IMR-90 (cell line): Measurements from ENCODE around the gene MCTP1. TPM values are rescaled to one million over a fixed set of nuclear protein-coding genes. Genes with fewer than 3 reads are reported as not detected.

Source experiments
- ATAC-seq: fragments of 200-7000 bp; cut with Tn5 transposase; 2 replicates; pipeline ENCODE4 v1.9.1; 2020; ENCODE audit warnings: low read depth, mild to moderate bottlenecking, moderate library complexity
- BruUV-seq: library from RNA; stranded (reverse); fragments of 400-500 nt; replicated peaks from 2 replicates; lab custom pipeline; 2021; lab: Mats Ljungman, UMichigan
- CTCF ChIA-PET: fragments of 300-600 bp; formaldehyde crosslinking; extraction: SDS; loops from one replicate; lab custom pipeline; 2021; ENCODE audit warnings: antibody characterized with exemption; lab: Yijun Ruan, JAX
- POLR2A ChIA-PET: fragments of 300-600 bp; sonication (Branson Sonifier 250); formaldehyde crosslinking; loops from one replicate; lab custom pipeline; 2022; ENCODE audit warnings: antibody characterized with exemption; ENCODE audit not compliant: unreplicated experiment; lab: Charles Lee
- DNase-seq: peaks from one replicate; pipeline ENCODE4 v3.0.0; 2013
- H2AFZ ChIP-seq: replicated peaks from 2 replicates; pipeline ENCODE3; 2013; ENCODE audit warnings: low read length, mild to moderate bottlenecking; ENCODE audit not compliant: poor library complexity
- H2AK5ac ChIP-seq: 2 replicates; pipeline ENCODE4 v1.6.1; 2013; ENCODE audit warnings: low read depth, low read length, inconsistent platforms
- H2AK9ac ChIP-seq: replicated peaks from 2 replicates; pipeline ENCODE3; 2013; ENCODE audit warnings: mild to moderate bottlenecking, low read depth, low read length, moderate library complexity; ENCODE audit not compliant: poor library complexity
- H2BK120ac ChIP-seq: 2 replicates; pipeline ENCODE4 v1.6.1; 2013; ENCODE audit warnings: low read depth, low read length, inconsistent platforms
- H2BK15ac ChIP-seq: 3 replicates; pipeline ENCODE4 v1.6.1; 2013; ENCODE audit warnings: low read depth, low read length, inconsistent platforms
- H2BK20ac ChIP-seq: 2 replicates; pipeline ENCODE4 v1.6.1; 2013; ENCODE audit warnings: low read depth, mild to moderate bottlenecking, inconsistent platforms, low read length, moderate library complexity
- H2BK5ac ChIP-seq: 2 replicates; pipeline ENCODE4 v1.6.1; 2013; ENCODE audit warnings: mild to moderate bottlenecking, low read depth, low read length, inconsistent platforms; ENCODE audit not compliant: poor library complexity, severe bottlenecking
- H3K14ac ChIP-seq: replicated peaks from 2 replicates; pipeline ENCODE4 v1.6.1; 2013; ENCODE audit warnings: low read depth, low read length, inconsistent platforms
- H3K18ac ChIP-seq: 2 replicates; pipeline ENCODE4 v1.6.1; 2013; ENCODE audit warnings: low read depth, low read length, control low read depth
- H3K23ac ChIP-seq: 2 replicates; pipeline ENCODE4 v1.6.1; 2013; ENCODE audit warnings: low read depth, low read length, inconsistent platforms
- H3K27ac ChIP-seq: 2 replicates; pipeline ENCODE4 v1.5.1; 2013; ENCODE audit warnings: mild to moderate bottlenecking, control low read depth, low read length; ENCODE audit not compliant: insufficient read depth
- H3K27me3 ChIP-seq: 2 replicates; pipeline ENCODE4 v1.6.1; 2013; ENCODE audit warnings: low read length; ENCODE audit not compliant: control insufficient read depth, insufficient read depth
- H3K36me3 ChIP-seq: 2 replicates; pipeline ENCODE4 v1.6.1; 2013; ENCODE audit warnings: low read length, mixed read lengths; ENCODE audit not compliant: control insufficient read depth, insufficient read depth
- H3K4ac ChIP-seq: 2 replicates; pipeline ENCODE4 v1.6.1; 2013; ENCODE audit warnings: low read depth, low read length, inconsistent platforms
- H3K4me1 ChIP-seq: 2 replicates; pipeline ENCODE4 v1.6.1; 2013; ENCODE audit warnings: low read length, mixed read lengths; ENCODE audit not compliant: control insufficient read depth, insufficient read depth
- H3K4me2 ChIP-seq: 2 replicates; pipeline ENCODE4 v1.6.1; 2013; ENCODE audit warnings: low read depth, mild to moderate bottlenecking, control low read depth, low read length, moderate library complexity
- H3K4me3 ChIP-seq: 2 replicates; pipeline ENCODE4 v1.5.1; 2013; ENCODE audit warnings: low read depth, mild to moderate bottlenecking, control low read depth, low read length, moderate library complexity; ENCODE audit not compliant: insufficient read depth
- H3K56ac ChIP-seq: 2 replicates; pipeline ENCODE4 v1.6.1; 2013; ENCODE audit warnings: low read length, inconsistent platforms; ENCODE audit not compliant: insufficient read depth; ENCODE audit errors: extremely low read depth
- H3K79me1 ChIP-seq, 2 experiments: 2 replicates each; pipeline ENCODE4 v1.6.1; 2013; ENCODE audit warnings: low read length in 2 of 2, inconsistent platforms in 1 of 2, low read depth in 1 of 2
- H3K9ac ChIP-seq: 2 replicates; pipeline ENCODE4 v1.6.1; 2013; ENCODE audit warnings: low read depth, low read length, control low read depth
- H3K9me1 ChIP-seq: 2 replicates; pipeline ENCODE4 v1.6.1; 2013; ENCODE audit warnings: low read length, inconsistent platforms; ENCODE audit not compliant: insufficient read depth
- H3K9me3 ChIP-seq: 2 replicates; pipeline ENCODE4 v1.6.1; 2013; ENCODE audit warnings: low read length; ENCODE audit not compliant: control insufficient read depth, insufficient read depth
- H4K20me1 ChIP-seq: 2 replicates; pipeline ENCODE4 v1.6.1; 2013; ENCODE audit warnings: low read length, inconsistent platforms; ENCODE audit not compliant: insufficient read depth
- H4K5ac ChIP-seq: 2 replicates; pipeline ENCODE4 v1.6.1; 2013; ENCODE audit warnings: mild to moderate bottlenecking, low read depth, low read length, control low read depth
- H4K8ac ChIP-seq, 2 experiments: 2 replicates each; pipeline ENCODE4 v1.6.1; 2013; ENCODE audit warnings: low read depth in 2 of 2, low read length in 2 of 2, control low read depth in 1 of 2, inconsistent platforms in 1 of 2
- H4K91ac ChIP-seq: 2 replicates; pipeline ENCODE4 v1.6.1; 2013; ENCODE audit warnings: low read depth, low read length, inconsistent platforms; ENCODE audit not compliant: insufficient read depth
- CTCF ChIP-seq: conservative IDR thresholded peaks from 2 replicates; pipeline ENCODE4 v1.5.1; 2012; ENCODE audit warnings: mild to moderate bottlenecking, low read depth, low read length, improper control_type of control experiment
- FOS ChIP-seq: fragments of 150-350 bp; IDR thresholded peaks from 2 replicates; pipeline ENCODE4 v1.6.1; 2016; ENCODE audit warnings: low read depth, low read length
- MAFK ChIP-seq: IDR thresholded peaks from 2 replicates; pipeline ENCODE4 v1.6.1; 2012; ENCODE audit warnings: low read depth, low read length, improper control_type of control experiment
- POLR2A ChIP-seq: IDR thresholded peaks from 2 replicates; pipeline ENCODE4 v1.6.1; 2012; ENCODE audit warnings: mild to moderate bottlenecking, low read depth, low read length
- RCOR1 ChIP-seq: IDR thresholded peaks from 2 replicates; pipeline ENCODE4 v1.6.1; 2012; ENCODE audit warnings: mild to moderate bottlenecking, low read length, improper control_type of control experiment; ENCODE audit not compliant: insufficient replicate concordance
- SMC3 ChIP-seq: fragments of 150-350 bp; IDR thresholded peaks from 2 replicates; pipeline ENCODE4 v1.6.1; 2016; ENCODE audit warnings: low read depth, mild to moderate bottlenecking, antibody characterized with exemption, low read length, moderate library complexity
- WGBS, 2 experiments: methylation state at CpG; one replicate each; pipeline versions ENCODE4 v1.1.5 to v1.1.7; 2013; ENCODE audit warnings: missing lambda C conversion rate in 2 of 2; ENCODE audit not compliant: insufficient read length in 1 of 2; ENCODE audit errors: extremely low coverage in 2 of 2; 5-methylcytosine and 5-hydroxymethylcytosine counted together
- dilution Hi-C: fragments of 300-500 bp; cut with HindIII; formaldehyde crosslinking; loops from one replicate; pipeline ENCODE4 v1.14.3; 2018; ENCODE audit warnings: low sequenced_read_pairs; ENCODE audit not compliant: unreplicated experiment
- in situ Hi-C: fragments of 300-500 bp; cut with MboI; formaldehyde crosslinking; loops from 3 replicates; pipeline ENCODE4 v1.14.3; 2019; ENCODE audit warnings: low sequenced_read_pairs, inconsistent platforms, mixed read lengths
- intact Hi-C: fragments of 100-400 bp; cut with micrococcal nuclease; formaldehyde crosslinking; loops from 2 replicates; pipeline ENCODE4 v1.10.0; 2022
- polyA plus RNA-seq, 3 experiments: library from polyadenylated mRNA; depleted of rRNA; stranded (reverse); fragments of >200 nt; gene quantifications; 2 replicates each; pipeline ENCODE4 v1.2.3, GENCODE V29; 2012; ENCODE audit warnings: low replicate concordance in 1 of 3
- total RNA-seq: library from RNA; depleted of rRNA; stranded (reverse); fragments of >200 nt; gene quantifications from 2 replicates; pipeline ENCODE4 v1.2.3, GENCODE V29; 2012

Gene MCTP1
- total and polyA plus RNA-seq, 2 of the 4 experiments (the other 2 are of a cell fraction), result 0.21 TPM; not detected in 1

- Histone ChIP-seq H4K5ac (no peak overlapping the region), H3K27ac (no peak overlapping the region), H3K4ac (no peak overlapping the region), H4K20me1 (no peaks in the 10 kb centered on the region), H3K18ac (no peak overlapping the region), H3K14ac (no peak overlapping the region), H4K91ac (no peak overlapping the region), H3K9ac (no peak overlapping the region), H3K56ac (no peak overlapping the region), H2AK9ac (no peak overlapping the region), H2BK20ac (no peak overlapping the region), H3K9me1 (no peaks in the 10 kb centered on the region), H3K9me3 (no peaks in the 10 kb centered on the region), H2BK5ac (no peak overlapping the region), H3K4me3 (no peak overlapping the region), H3K27me3 (no peaks in the 10 kb centered on the region), H2BK120ac (no peak overlapping the region), H2AFZ (no peak overlapping the region), H3K23ac (no peak overlapping the region), H3K36me3 (no peaks in the 10 kb centered on the region), H4K8ac (no peak overlapping the region), H2BK15ac (no peak overlapping the region), H3K79me1 (no peaks in the 10 kb centered on the region), H2AK5ac (no peak overlapping the region), H3K4me2 (no peak overlapping the region), H3K4me1 (no peaks in the 10 kb centered on the region)
- DNase-seq, result no peak
- intact Hi-C loops, result no loop called here
- ChIA-PET CTCF (interaction anchor here (0.6 kb wide), 1 partner anchor 39 kb away, joined by 3 read pairs; no protein-coding TSS in a partner anchor), POLR2A (no interaction called here)
- WGBS, 2 experiments, result no CpG with 5 or more reads among the region's 2 CpGs
- TF ChIP-seq RCOR1, result no peak
- TF ChIP-seq MAFK, result no peak
- no peak for TF ChIP-seq POLR2A
- TF ChIP-seq SMC3, result no peak
- TF ChIP-seq CTCF, result no peak
- TF ChIP-seq FOS, result no peak
- dilution Hi-C loops, result no loop called here
- in situ Hi-C loops, result no loop called here
- ATAC-seq, result no peak
- BruUV-seq, result no TSS peak
These were observed 224.8 kb downstream of the MCTP1 start for GRCh38 chr5:95060098-95060497.
